HUES64 (cell line): Measurements from ENCODE around the gene SPSB1.

Experiments used
- H3K27ac ChIP-seq: 2 replicates; pipeline ENCODE4 v1.7.0; 2013; ENCODE audit warnings: low read depth, low read length, inconsistent platforms
- H3K27me3 ChIP-seq: 2 replicates; pipeline ENCODE4 v1.6.1; 2013; ENCODE audit warnings: mild to moderate bottlenecking, low read length; ENCODE audit not compliant: insufficient read depth
- H3K36me3 ChIP-seq: 2 replicates; pipeline ENCODE4 v1.6.1; 2013; ENCODE audit warnings: mild to moderate bottlenecking, low read length; ENCODE audit not compliant: insufficient read depth
- H3K4me1 ChIP-seq: 2 replicates; pipeline ENCODE4 v1.6.1; 2013; ENCODE audit warnings: mild to moderate bottlenecking, low read length, moderate library complexity; ENCODE audit not compliant: insufficient read depth
- H3K4me3 ChIP-seq: 2 replicates; pipeline ENCODE4 v1.5.1; 2013; ENCODE audit warnings: mild to moderate bottlenecking, low read length, moderate library complexity
- H3K9ac ChIP-seq: 2 replicates; pipeline ENCODE4 v1.6.1; 2013; ENCODE audit warnings: mild to moderate bottlenecking, low read depth, low read length
- H3K9me3 ChIP-seq: 2 replicates; pipeline ENCODE4 v1.6.1; 2013; ENCODE audit warnings: low read depth, low read length; ENCODE audit not compliant: insufficient read depth
- WGBS: fragments of 150-250, 120-280 bp; methylation state at CpG from one replicate; pipeline ENCODE4 v1.1.7; 2013; ENCODE audit warnings: missing lambda C conversion rate; 5-methylcytosine and 5-hydroxymethylcytosine counted together

Gene SPSB1

DNA sequence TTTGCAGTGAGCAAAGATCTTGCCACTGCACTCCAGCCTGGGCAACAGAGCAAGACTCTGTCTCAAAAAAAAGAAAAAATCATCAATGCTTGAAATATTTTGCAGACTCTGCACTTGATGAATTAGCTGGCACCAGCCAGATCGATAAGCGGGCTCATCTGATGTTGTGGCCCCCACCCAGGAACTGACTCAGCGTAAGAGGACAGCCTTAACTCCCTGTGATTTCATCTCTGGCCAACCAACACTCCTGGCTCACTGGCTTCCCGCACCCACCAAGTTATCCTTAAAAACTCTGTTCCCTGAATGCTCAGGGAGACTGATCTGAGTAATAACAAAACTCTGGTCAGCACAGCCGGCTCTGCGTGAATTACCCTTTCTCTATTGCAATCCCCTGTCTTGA lies 98.9 kb downstream of the SPSB1 start:
- Histone ChIP-seq H3K4me3 (no peak overlapping the region), H3K27me3 (no peaks in the 10 kb centered on the region), H3K9me3 (peaks cover 5% of the 10 kb centered on the region; the same call in 1 of the 2 replicates), H3K27ac (no peak overlapping the region), H3K36me3 (no peaks in the 10 kb centered on the region), H3K9ac (no peak overlapping the region), H3K4me1 (no peaks in the 10 kb centered on the region)
- 92% methylated on average over 6 of the region's 6 CpGs for WGBS

GRCh38 chr1:9394010-9394409 lies 101.3 kb downstream of the SPSB1 start:
- no peaks in the 10 kb centered on the region for H3K27me3 ChIP-seq
- 75% methylated on average over 6 of the region's 6 CpGs for WGBS
- no peaks in the 10 kb centered on the region for H3K36me3 ChIP-seq

DNA sequence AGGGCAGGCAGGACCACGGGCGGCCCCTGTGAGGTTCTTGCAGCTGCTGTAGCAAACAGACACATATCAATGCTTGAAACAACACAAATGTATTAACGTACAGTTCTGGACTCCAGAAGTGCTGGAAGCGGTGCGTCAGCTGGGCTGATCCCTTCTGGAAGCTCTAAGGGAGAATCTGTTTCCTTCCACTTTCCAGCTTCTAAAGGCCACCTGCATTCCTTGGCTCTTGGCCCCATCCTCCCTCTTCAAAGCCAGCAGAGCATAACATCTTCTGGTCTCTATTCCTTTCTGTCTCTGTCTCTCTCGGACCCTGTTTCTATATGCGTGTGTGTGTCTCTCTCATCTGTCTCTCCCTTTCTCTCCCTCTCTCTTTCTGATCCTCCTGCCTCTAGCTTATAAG lies 102.3 kb downstream of the SPSB1 start:
- no peaks in the 10 kb centered on the region for H3K36me3 ChIP-seq
- peaks cover 4% of the 10 kb centered on the region; the same call in 1 of the 2 replicates for H3K4me1 ChIP-seq
- H3K27me3 ChIP-seq: no peaks in the 10 kb centered on the region
- no peak overlapping the region for H3K27ac ChIP-seq
- 95% methylated on average over 7 of the region's 7 CpGs for WGBS
- peaks cover 5% of the 10 kb centered on the region; the same call in 1 of the 2 replicates for H3K9me3 ChIP-seq
- no peak overlapping the region for H3K9ac ChIP-seq
- H3K4me3 ChIP-seq: no peak overlapping the region

More at GRCh38 chr1:9394010-9394409, 101.3 kb downstream of the SPSB1 start:
- no peak overlapping the region for H3K9ac ChIP-seq
- H3K27ac ChIP-seq: no peak overlapping the region
- no peaks in the 10 kb centered on the region for H3K4me1 ChIP-seq
- H3K9me3 ChIP-seq: peaks cover 5% of the 10 kb centered on the region; the same call in 1 of the 2 replicates
- H3K4me3 ChIP-seq: no peak overlapping the region

DNA sequence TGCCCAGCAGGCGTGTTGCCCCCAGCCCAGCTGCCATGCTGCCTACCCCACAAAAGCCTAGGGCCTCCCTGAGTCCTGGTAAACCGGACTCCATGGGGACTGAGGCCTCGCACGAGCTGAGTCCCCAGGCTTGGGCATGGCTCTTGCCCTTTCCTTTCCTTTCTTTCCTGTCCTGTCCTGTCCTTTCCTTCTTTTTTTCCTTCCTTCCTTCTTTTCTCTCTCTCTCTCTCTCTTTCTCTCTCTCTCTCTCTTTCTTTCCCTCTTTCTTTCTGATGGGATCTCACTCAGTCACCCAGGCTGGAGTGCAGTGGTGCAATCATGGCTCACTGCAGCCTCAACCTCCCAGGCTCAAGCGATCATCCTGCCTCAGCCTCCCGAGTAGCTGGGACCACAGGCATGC lies 104.4 kb downstream of the SPSB1 start:
- peaks cover 5% of the 10 kb centered on the region; the same call in 1 of the 2 replicates for H3K9me3 ChIP-seq
- H3K27me3 ChIP-seq: no peaks in the 10 kb centered on the region
- no peaks in the 10 kb centered on the region for H3K36me3 ChIP-seq
- no peak overlapping the region for H3K9ac ChIP-seq
- no peak overlapping the region for H3K4me3 ChIP-seq
- H3K27ac ChIP-seq: no peak overlapping the region
- H3K4me1 ChIP-seq: peaks cover 4% of the 10 kb centered on the region; the same call in 1 of the 2 replicates
- WGBS: 95% methylated on average over 6 of the region's 6 CpGs

DNA sequence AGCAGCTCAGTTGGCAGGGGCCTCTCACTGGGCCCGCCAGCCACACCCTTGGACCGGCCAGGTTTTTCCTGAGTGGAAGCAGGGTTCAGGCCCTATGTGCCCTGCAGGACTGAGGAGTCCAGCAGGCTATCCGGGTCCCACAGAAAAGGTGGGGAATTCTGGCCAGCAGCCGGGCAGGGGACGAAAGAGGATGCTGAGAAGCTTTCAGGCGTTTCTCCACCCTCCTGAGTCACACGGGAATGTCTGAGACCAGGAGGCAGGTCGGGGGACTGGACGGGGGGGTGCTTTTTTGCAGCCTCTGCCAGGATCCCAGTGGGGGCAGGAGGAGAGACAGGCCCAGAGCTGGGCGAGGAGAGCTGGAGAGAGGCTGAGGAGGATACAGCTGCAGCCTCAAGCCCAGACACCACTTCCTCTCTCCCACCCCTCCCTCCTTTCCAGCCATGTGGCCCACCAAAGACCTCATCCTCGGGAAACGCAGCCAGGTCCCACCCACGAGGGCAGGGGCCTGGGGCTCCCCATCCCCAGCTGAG lies 105.4 kb downstream of the SPSB1 start:
- no peak overlapping the region for H3K4me3 ChIP-seq
- peaks cover 5% of the 10 kb centered on the region; the same call in 1 of the 2 replicates for H3K9me3 ChIP-seq
- no peak overlapping the region for H3K9ac ChIP-seq
- no peaks in the 10 kb centered on the region for H3K27me3 ChIP-seq
- 83% methylated on average over 13 of the region's 13 CpGs for WGBS
- no peaks in the 10 kb centered on the region for H3K36me3 ChIP-seq
- no peak overlapping the region for H3K27ac ChIP-seq
- H3K4me1 ChIP-seq: peaks cover 4% of the 10 kb centered on the region; the same call in 1 of the 2 replicates

DNA sequence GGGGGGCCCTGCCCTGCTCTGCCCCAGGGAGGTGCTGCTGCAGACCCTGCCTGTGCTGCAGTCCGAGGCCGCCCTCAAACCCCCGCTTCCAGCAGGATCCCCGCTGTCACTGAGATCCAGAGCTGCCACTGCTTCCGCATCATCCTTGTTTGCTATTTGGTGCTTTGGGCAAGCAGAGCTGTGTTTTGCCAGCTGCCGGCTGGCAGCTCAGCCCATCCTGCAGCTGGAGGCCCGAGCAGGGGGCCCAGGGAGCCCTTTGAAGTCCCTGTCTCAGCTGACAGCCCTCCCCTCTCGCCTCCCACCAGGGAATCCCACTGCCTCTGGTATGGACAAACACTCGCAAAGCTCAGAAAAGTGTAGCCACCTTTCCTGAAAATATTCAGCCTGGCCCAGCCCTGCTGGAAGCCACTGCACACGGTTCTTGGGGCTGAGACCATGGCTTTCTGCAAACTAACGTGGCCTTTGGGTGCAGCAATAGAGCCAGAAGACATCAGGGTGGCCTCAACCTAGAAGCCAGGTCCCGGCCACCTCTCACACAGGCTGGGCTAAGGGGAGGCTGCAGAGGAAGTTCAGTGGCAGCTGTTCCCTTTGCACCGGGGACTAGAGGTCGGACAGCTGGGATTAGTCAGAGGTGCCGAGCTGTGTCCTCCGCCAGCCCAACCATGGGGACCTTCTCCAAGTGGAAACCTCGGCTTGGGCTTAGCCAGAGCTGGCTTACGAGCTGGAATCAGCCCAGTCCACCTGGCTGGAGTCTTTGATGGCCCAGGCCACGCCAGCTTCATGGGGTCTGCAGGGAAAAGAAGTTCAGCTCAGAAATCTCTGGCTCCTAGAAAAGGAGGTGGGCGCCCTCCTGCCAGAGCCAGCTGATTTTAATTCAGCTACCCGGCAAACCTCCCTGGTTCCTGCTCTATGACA lies 107.1 kb downstream of the SPSB1 start:
- no peaks in the 10 kb centered on the region for H3K36me3 ChIP-seq
- H3K27ac ChIP-seq: no peak overlapping the region; the same call in 1 of the 2 replicates
- H3K27me3 ChIP-seq: no peaks in the 10 kb centered on the region
- no peak overlapping the region for H3K9ac ChIP-seq
- 64% methylated on average over 21 of the region's 21 CpGs for WGBS
- H3K4me3 ChIP-seq: no peak overlapping the region
- peaks cover 5% of the 10 kb centered on the region; the same call in 1 of the 2 replicates for H3K9me3 ChIP-seq
- H3K4me1 ChIP-seq: peaks cover 4% of the 10 kb centered on the region; the same call in 1 of the 2 replicates

- no peak overlapping the region for H3K27ac ChIP-seq
- H3K4me1 ChIP-seq: peaks cover 4% of the 10 kb centered on the region; the same call in 1 of the 2 replicates
- no peak overlapping the region for H3K4me3 ChIP-seq
- no peaks in the 10 kb centered on the region for H3K36me3 ChIP-seq
- no peaks in the 10 kb centered on the region; the same call in 1 of the 2 replicates for H3K9me3 ChIP-seq
- no peaks in the 10 kb centered on the region for H3K27me3 ChIP-seq
- no peak overlapping the region for H3K9ac ChIP-seq
- WGBS: 80% methylated on average over 13 of the region's 13 CpGs
These were observed 107.9 kb downstream of the SPSB1 start for GRCh38 chr1:9400425-9401079.

DNA sequence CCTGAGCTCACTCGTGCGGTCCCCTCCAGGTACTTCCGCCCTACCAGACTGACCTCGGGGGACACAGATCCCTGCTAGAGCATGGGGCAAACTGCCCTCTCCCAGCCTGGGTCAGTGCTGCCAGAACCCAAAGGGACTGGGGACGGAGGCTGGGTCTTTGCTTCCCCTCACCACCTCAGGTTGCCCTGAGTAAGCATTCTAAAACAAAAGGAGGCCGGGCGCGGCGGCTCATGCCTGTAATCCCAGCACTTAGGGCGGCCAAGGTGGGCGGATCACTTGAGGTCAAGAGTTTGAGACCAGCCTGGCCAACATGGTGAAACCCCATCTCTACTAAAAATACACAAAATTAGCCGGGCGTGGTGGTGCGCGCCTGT lies 108.4 kb downstream of the SPSB1 start:
- H3K9ac ChIP-seq: no peak overlapping the region
- H3K27ac ChIP-seq: no peak overlapping the region
- no peaks in the 10 kb centered on the region for H3K36me3 ChIP-seq
- no peaks in the 10 kb centered on the region for H3K27me3 ChIP-seq
- no peaks in the 10 kb centered on the region for H3K9me3 ChIP-seq
- WGBS: 92% methylated on average over 15 of the region's 15 CpGs
- H3K4me1 ChIP-seq: peaks cover 4% of the 10 kb centered on the region; the same call in 1 of the 2 replicates
- H3K4me3 ChIP-seq: no peak overlapping the region

DNA sequence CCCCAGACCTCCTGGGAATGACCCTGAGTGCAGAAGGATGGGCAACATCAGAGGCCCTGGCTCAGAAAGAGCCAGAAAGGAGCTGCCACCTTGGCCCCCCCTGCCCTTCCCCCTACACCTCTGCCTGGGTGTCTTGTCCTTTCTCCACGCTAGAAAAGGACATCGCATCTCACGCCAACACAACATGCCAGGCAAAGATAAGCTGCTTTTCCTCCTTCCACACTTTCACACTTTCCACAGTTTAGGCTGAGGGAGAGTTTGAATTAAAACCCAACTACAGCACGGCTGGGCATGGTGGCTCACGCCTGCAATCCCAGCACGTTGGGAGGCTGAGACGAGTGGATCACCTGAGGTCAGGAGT lies 109.5 kb downstream of the SPSB1 start:
- Histone ChIP-seq H3K4me3 (no peak overlapping the region), H3K9me3 (no peaks in the 10 kb centered on the region), H3K9ac (no peak overlapping the region), H3K27ac (no peak overlapping the region), H3K36me3 (no peaks in the 10 kb centered on the region), H3K4me1 (peaks cover 4% of the 10 kb centered on the region; the same call in 1 of the 2 replicates), H3K27me3 (no peaks in the 10 kb centered on the region)
- 87% methylated on average over 7 of the region's 7 CpGs for WGBS

DNA sequence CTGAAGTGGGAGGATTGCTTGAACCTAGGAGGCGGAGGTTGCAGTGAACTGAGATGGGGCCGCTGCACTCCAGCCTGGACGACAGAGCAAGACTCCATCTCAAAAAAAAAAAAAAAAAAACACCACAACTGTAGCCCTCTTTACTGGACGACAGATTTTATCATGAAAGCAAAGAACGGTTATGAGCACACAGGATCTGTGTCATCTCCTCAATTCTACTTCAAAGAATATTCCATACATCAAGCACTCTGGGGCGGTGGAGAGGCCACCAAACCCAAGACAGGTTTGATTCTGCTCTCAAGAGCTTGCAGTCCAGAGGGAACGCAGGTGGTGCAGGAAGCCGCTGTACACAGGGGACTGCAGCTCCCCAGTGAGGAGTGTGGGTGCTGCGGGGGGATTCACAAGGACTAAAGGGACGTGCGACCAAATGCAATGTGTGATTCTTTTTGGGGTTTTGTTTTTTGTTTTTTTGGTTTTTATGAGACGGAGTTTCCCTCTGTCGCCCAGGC lies 110.1 kb downstream of the SPSB1 start:
- Histone ChIP-seq H3K9ac (no peak overlapping the region), H3K36me3 (no peaks in the 10 kb centered on the region), H3K4me1 (peaks cover 4% of the 10 kb centered on the region; the same call in 1 of the 2 replicates), H3K4me3 (no peak overlapping the region), H3K9me3 (no peaks in the 10 kb centered on the region), H3K27ac (no peak overlapping the region), H3K27me3 (no peaks in the 10 kb centered on the region)
- 96% methylated on average over 13 of the region's 13 CpGs for WGBS
